ENCODE data around the gene EPHA3. TPM values are rescaled to one million over a fixed set of nuclear protein-coding genes. Genes with fewer than 3 reads are reported as not detected.
"Not testable (repeated sequence)": the region's sequence is repeated elsewhere in the genome, so short reads cannot be mapped to it uniquely, and the experiment has no call there.

EPHA3 gene
- total and polyA plus RNA-seq, 7 donors, result 0.12 to 2.4 (median 0.64) TPM

DNA sequence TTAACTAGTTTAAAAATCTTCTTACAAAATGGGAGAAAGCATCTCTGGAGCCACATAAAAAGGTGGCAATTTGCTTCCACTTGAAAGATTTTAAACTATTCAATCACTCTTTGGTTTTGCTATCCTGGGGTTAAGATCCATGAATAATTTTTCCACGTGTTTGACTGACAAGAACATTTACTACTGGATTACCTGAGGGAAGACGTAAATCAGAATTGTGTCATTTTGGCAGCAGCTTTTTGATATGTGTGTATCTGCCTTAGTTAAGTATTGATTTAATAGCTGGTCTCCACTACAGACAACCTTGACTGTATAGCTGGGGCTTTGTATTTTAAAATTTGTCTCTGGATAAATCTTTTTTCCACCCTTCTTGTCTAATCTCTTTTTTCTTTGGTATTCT lies 228.3 kb downstream of the EPHA3 start:
- Histone ChIP-seq H3K27me3 (ENCODE audit: insufficient read depth in 3 of 3, low read length in 2 of 3) (no peaks in the 10 kb centered on the region), H3K4me1 (no peaks in the 10 kb centered on the region), H3K27ac (no peak overlapping the region), H3K36me3 (ENCODE audit: insufficient read depth in 1 of 2, low read depth in 1 of 2) (no peaks in the 10 kb centered on the region), H3K9me3 (no peaks in the 10 kb centered on the region), H3K4me3 (no peak overlapping the region)
- 55 to 58% (median 57%) methylated on average over 2 of the region's 2 CpGs for WGBS, 3 donors
- ATAC-seq, result no peak
- DNase-seq, result no peak
- intact Hi-C loops (cut with DNase I), result no loop called here
- TF ChIP-seq CTCF (IDR thresholded peaks at IDR 0.05), result no peak

- DNase-seq (no peak), ATAC-seq (no peak)
- Histone ChIP-seq H3K27me3 (ENCODE audit: insufficient read depth in 3 of 3, low read length in 2 of 3) (no peaks in the 10 kb centered on the region), H3K4me1 (no peaks in the 10 kb centered on the region), H3K9me3 (no peaks in the 10 kb centered on the region), H3K27ac (no peak overlapping the region), H3K4me3 (no peak overlapping the region), H3K36me3 (ENCODE audit: insufficient read depth in 1 of 2, low read depth in 1 of 2) (no peaks in the 10 kb centered on the region)
- 75 to 85% (median 83%) methylated on average over 2 of the region's 2 CpGs for WGBS, 3 donors
- intact Hi-C loops (cut with DNase I), result loop anchor here in 1 of 2 donors (5.0 kb wide), 1 partner anchor 37 kb away; no protein-coding TSS in a partner anchor
- no peak for TF ChIP-seq CTCF (IDR thresholded peaks at IDR 0.05)
These were observed 233.0 kb downstream of the EPHA3 start for GRCh38 chr3:89340408-89340807.

DNA sequence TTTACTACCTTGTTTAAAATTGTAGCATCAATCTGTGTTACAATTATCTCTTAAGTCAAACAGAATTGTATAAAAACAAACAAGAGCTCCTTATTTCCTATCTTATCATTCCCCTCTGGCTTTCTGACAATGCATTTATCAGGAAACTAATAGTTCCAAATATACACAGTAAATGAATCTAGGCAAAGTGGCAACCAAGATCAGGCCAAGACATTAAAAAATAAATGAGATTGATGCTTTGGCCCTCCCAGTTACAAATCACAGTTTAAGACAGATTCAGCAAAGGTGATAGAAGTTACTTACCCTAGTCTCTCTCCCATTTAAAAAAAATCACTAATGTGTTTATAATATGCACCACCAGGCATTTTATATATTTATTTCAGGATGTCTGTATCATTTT lies 236.7 kb downstream of the EPHA3 start:
- TF ChIP-seq CTCF (IDR thresholded peaks at IDR 0.05), result no peak
- intact Hi-C loops (cut with DNase I), result loop anchor here in 1 of 2 donors (5.0 kb wide), 1 partner anchor 33 kb away; no protein-coding TSS in a partner anchor
- H3K27me3 ChIP-seq (ENCODE audit: insufficient read depth in 3 of 3, low read length in 2 of 3), result no peaks in the 10 kb centered on the region
- no peaks in the 10 kb centered on the region for H3K36me3 ChIP-seq (ENCODE audit: insufficient read depth in 1 of 2, low read depth in 1 of 2)
- DNase-seq (no peak), ATAC-seq (no peak)
- no peaks in the 10 kb centered on the region for H3K4me1 ChIP-seq
- no peaks in the 10 kb centered on the region for H3K9me3 ChIP-seq
- H3K27ac ChIP-seq, result no peak overlapping the region
- no peak overlapping the region for H3K4me3 ChIP-seq

DNA sequence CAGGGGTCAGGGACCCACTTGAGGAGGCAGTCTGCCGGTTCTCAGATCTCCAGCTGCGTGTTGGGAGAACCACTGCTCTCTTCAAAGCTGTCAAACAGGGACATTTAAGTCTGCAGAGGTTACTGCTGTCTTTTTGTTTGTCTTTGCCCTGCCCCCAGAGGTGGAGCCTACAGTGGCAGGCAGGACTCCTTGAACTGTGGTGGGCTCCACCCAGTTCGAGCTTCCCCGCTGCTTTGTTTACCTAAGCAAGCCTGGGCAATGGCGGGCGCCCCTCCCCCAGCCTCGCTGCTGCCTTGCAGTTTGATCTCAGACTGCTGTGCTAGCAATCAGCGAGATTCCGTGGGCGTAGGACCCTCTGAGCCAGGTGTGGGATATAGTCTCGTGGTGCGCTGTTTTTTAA lies 243.5 kb downstream of the EPHA3 start:
- H3K36me3 ChIP-seq (ENCODE audit: insufficient read depth in 1 of 2, low read depth in 1 of 2); H3K4me1 ChIP-seq; H3K9me3 ChIP-seq; ATAC-seq; intact Hi-C loops (cut with DNase I); H3K27me3 ChIP-seq (ENCODE audit: insufficient read depth in 3 of 3, low read length in 2 of 3); H3K27ac ChIP-seq; DNase-seq; H3K4me3 ChIP-seq: not testable (repeated sequence)
- WGBS, 3 donors, result 42 to 57% (median 53%) methylated on average over 2 to 6 of the region's 12 CpGs

GRCh38 chr3:89353465-89353864 lies 246.0 kb downstream of the EPHA3 start:
- no peak overlapping the region for H3K4me3 ChIP-seq
- TF ChIP-seq CTCF (IDR thresholded peaks at IDR 0.05), result no peak
- ATAC-seq (no peak), DNase-seq (no peak)
- intact Hi-C loops (cut with DNase I), result no loop called here
- no peak overlapping the region for H3K27ac ChIP-seq
- H3K9me3 ChIP-seq, result no peaks in the 10 kb centered on the region
- no peaks in the 10 kb centered on the region for H3K4me1 ChIP-seq
- no peaks in the 10 kb centered on the region for H3K36me3 ChIP-seq (ENCODE audit: insufficient read depth in 1 of 2, low read depth in 1 of 2)
- H3K27me3 ChIP-seq (ENCODE audit: insufficient read depth in 3 of 3, low read length in 2 of 3), result no peaks in the 10 kb centered on the region
- WGBS, 3 donors, result 84 to 90% (median 89%) methylated on average over 2 of the region's 2 CpGs
